GM18867 (cell line): Measurements from ENCODE around the gene UGGT1.

ENCODE experiments used
- ATAC-seq: cut with Tn5 transposase; IDR thresholded peaks from one replicate; pipeline ENCODE4 v1.9.1; 2021; ENCODE audit warnings: mild to moderate bottlenecking, moderate library complexity; ENCODE audit not compliant: unreplicated experiment

The UGGT1 gene

GRCh38 chr2:128214251-128214650, 123.3 kb downstream of the UGGT1 start:
- ATAC-seq, result no peak

DNA sequence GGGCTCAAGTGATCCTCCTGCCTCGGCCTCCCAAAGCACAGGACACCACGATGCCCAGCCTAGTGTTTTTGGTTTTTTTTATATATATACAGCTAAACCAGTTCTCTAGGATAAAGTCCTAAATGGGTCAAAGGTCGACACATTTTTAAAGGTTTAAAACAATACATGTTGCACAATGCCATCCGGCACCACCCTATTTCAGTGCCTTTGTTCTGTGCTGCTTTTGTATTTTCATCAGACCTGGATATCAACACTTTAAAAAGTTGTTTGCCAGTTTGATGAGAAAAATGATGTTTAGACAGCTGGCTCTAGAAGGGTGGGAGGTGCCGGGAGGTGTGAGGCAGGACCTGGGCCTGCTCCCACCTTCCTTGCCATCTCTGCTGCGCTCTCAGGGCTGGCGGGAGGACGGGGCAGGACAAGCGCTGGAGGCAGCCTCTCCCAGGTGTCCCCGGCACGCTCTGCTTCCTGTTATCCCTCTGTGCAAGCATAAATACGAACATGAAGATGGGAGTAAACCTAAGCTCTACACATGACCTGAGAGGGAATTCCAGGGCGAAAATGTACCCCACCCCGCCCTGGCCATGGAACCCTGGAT, 124.0 kb downstream of the UGGT1 start:
- ATAC-seq, result no peak

GRCh38 chr2:128215897-128216642, 125.1 kb downstream of the UGGT1 start:
- no peak for ATAC-seq

- no peak for ATAC-seq
These were observed 126.7 kb downstream of the UGGT1 start for GRCh38 chr2:128217671-128218070.

DNA sequence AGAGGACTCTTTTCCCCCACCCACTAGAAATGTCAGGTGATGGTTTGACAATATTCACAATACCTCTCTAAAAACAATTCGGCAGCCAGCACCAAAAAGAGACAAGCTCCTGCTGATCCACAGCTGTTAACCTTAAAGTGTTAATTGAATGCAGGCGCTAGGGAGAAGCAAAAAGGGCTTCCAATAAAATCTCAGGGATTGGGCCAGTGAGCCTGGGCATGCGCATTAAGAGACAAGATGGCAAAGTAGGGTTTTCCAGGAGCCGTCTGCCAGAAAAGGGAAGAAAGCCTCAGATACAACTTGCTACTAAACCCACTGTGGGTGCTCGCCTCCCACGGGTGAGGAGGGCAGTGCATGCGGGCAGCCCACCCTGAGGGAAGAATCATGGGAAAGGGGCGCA, 128.9 kb downstream of the UGGT1 start:
- ATAC-seq, result no peak

DNA sequence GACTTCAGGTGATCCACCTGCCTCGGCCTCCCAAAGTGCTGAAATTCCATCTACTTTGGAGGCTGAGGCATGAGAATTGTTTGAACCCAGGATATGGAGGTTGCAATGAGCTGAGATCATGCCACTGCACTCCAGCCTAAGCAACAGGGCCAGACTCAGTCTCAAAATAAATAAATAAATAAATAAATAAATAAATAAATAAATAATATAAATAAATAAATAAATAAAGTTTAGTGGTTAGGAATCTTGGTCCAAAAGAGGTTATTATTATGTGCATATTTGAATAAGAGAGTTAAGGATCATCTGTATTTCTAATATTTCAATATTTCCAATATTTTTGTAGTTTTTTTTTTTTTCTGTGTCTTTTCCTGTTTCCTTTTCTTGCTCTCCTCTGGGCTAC, 136.9 kb downstream of the UGGT1 start:
- ATAC-seq, result no peak

GRCh38 chr2:128228894-128229293, 137.9 kb downstream of the UGGT1 start:
- no peak for ATAC-seq

- ATAC-seq, result peak; percentile 99
These were observed 142.2 kb downstream of the UGGT1 start for GRCh38 chr2:128232965-128233789.

GRCh38 chr2:128233790-128234395, 142.9 kb downstream of the UGGT1 start:
- peak; percentile 7 for ATAC-seq

DNA sequence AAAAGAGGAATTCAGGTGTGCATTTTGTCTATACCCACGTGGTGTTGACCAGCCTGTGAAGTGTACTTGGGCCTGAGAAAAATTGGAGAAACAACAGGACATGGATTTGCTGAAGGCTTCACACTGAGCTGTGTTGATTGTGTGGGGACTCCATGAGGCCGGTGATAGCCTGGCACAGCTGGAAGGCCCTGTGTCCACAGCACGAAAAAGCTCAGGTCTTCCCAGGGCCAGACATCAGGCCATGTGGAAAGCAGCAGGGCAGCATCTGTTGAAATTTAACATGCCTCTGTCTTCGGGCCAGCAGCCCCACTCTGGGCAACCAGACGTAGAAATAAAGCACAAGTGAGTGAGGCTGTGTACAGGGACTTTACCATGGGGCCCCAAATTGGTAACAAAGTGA, 143.6 kb downstream of the UGGT1 start:
- ATAC-seq, result no peak

DNA sequence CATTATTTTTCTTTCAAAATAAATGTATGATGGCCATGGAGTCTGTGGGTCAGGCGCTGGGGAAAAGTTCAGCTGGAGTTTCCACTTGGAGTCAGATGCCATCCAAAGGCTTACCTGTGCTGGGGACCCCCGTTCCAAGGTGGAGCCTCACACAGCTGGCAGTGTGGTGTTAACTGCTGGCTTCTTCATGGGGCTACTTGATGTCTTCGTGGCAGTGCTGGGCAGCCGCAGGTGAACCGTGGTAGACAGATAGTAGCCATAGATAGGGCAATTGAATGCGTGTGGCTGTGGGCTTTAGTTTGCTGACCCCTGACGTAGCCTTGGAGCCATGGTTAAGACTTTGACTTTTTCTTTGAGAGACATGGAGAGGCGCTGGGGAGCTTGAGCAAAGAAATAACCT, 144.6 kb downstream of the UGGT1 start:
- ATAC-seq, result no peak

- ATAC-seq, result no peak
These were observed 145.6 kb downstream of the UGGT1 start for GRCh38 chr2:128236491-128237035.

DNA sequence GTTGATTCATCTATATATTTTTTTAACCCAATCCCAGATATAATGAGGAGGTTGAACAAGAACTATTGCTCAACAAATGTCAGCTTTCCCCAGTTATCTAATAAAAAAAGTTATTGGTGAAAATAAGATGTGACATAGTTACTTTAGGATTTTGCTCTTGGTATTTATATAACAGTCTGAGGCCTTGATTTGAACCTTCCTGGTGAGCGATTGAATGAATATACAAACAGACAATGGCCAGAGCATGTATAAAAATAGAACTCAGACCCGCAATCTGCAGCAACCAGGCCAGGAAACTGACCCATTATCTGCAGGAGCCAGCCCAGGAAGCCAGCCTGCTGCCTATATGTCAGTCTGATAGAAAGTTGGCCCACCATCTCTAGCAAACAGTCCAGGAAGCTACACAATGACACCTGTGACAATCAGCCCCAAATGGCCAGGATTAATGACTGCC, 146.1 kb downstream of the UGGT1 start:
- no peak for ATAC-seq

DNA sequence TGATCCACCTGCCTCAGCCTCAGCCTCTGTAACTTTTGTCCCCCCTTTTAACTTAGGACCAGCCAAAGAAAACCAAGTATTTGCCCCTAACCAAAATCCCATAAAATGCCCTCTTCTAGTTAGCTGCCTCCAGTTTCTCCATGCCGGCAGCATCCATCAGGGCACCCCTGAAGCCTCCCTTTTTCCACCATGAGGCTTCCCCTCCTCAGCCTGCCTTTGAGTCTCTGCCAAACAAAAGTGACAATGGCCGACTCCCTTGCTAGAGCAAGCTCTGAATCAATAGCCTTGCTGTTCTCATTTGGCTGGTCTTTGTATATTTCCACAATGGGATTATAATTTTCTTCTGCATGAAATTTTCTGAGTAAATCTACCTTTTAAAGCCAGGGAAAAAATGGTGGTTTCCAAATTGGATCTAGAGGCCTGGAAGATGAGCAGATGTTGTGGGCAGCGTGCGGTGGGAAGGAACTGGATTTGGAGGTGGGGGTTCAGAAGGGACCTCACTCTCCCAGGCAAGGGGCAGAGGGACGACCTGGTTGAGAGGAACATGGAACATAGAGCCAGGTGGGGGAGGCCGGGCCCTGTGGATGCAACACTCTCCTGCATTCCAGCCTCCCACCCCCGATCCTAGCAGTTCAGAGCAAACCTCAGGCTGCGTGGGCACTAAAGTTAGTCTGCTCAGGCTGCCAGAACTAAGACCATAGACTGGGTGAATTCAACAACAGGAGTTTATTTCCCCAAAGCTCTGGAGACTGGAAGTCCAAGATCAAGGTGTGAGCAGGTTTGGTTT, 147.1 kb downstream of the UGGT1 start:
- no peak for ATAC-seq

- no peak for ATAC-seq
These were observed 150.9 kb downstream of the UGGT1 start for GRCh38 chr2:128241896-128242295.
